ENCODE results near the gene ILKAP. TPM values are rescaled to one million over a fixed set of nuclear protein-coding genes. Genes with fewer than 3 reads are reported as not detected.
"Not testable (repeated sequence)": the region's sequence is repeated elsewhere in the genome, so short reads cannot be mapped to it uniquely, and the experiment has no call there.

Gene ILKAP
- total and polyA plus RNA-seq, 9 donors, result 19.4 to 43.8 (median 33.6) TPM

DNA sequence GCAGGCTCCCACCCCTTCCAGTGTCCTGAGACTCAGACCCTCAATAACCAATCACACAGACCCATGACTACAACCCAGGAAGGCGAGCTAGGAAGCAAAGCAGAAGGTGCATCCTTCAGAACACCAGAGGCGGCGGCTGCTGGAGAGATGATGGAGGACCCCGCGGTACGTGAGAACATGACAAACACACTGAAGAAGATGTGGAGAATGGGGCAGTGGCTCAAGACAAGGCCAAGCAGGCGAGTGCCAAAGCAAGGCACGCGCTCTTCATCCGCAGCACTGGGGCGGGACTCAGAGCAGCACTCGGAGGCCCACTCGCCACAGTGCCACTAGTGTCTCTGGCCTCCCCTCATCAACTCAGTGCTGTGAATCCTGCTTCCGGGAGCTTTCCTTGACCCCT lies 31.1 kb downstream of the ILKAP start:
- H3K36me3 ChIP-seq (ENCODE audit: control insufficient read depth, insufficient read depth, low read length), result peaks cover 79% of the 10 kb centered on the region
- H3K9me3 ChIP-seq (replicated peaks; ENCODE audit: control insufficient read depth, low read depth, low read length), result no peaks in the 10 kb centered on the region
- H3K4me1 ChIP-seq (ENCODE audit: control insufficient read depth, insufficient read depth, low read length), result peaks cover 2% of the 10 kb centered on the region
- H3K27me3 ChIP-seq (ENCODE audit: control insufficient read depth, insufficient read depth, low read length), result no peaks in the 10 kb centered on the region
- H3K4me3 ChIP-seq (ENCODE audit: low read length), result no peak overlapping the region
- WGBS (ENCODE audit: insufficient coverage), result 96% methylated on average over 13 of the region's 14 CpGs
- H3K27ac ChIP-seq (ENCODE audit: low read length), result no peak overlapping the region
- DNase-seq, result no peak

DNA sequence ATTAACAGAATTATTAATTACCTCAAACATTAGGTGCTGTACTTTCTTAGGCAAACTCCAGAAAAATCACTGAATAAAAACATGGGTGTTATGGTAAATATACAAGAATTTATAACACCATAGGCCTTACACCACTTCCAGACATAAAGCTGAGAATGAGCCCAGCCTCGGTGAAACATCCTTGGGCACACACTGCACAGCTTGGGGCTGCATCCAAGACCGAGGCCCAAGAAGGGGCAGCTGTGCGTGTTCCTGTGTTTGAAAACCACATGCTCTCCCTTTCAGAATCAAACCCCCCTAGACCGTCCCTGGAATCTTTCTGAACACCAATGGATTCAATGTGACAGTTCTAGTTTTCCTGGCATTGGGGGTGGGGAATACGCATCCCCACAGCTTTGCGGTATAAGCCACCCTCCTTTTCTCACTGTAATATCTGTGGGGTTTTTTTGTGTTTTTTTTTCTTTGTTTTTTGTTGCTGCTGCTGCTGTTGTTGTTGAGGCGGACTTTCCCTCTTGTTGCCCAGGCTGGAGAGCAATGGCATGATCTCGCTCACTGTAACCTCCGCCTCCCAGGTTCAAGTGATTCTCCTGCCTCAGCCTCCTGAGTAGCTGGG lies 31.8 kb downstream of the ILKAP start:
- Histone ChIP-seq H3K36me3 (ENCODE audit: control insufficient read depth, insufficient read depth, low read length) (peaks cover 84% of the 10 kb centered on the region), H3K27me3 (ENCODE audit: control insufficient read depth, insufficient read depth, low read length) (no peaks in the 10 kb centered on the region), H3K27ac (ENCODE audit: low read length) (no peak overlapping the region), H3K4me1 (ENCODE audit: control insufficient read depth, insufficient read depth, low read length) (peaks cover 2% of the 10 kb centered on the region), H3K4me3 (ENCODE audit: low read length) (no peak overlapping the region), H3K9me3 (replicated peaks; ENCODE audit: control insufficient read depth, low read depth, low read length) (no peaks in the 10 kb centered on the region)
- WGBS (ENCODE audit: insufficient coverage), result 41% methylated on average over 3 of the region's 9 CpGs
- DNase-seq, result no peak

DNA sequence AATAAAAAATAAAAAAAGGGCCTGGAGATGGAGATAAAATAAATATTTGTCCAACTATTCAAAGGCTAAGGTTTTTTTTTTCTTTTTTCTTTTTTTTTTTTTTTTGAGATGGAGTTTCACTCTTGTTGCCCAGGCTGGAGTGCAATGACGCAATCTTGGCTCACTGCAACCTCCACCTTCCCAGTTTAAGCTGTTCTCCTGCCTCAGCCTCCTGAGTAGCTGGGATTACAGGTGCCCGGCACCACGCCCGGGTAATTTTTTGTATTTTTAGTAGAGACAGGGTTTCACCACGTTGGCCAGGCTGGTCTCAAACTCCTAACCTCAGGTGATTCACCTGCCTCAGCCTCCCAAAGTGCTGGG lies 32.4 kb downstream of the ILKAP start:
- H3K9me3 ChIP-seq (replicated peaks; ENCODE audit: control insufficient read depth, low read depth, low read length); H3K4me1 ChIP-seq (ENCODE audit: control insufficient read depth, insufficient read depth, low read length); DNase-seq; H3K27ac ChIP-seq (ENCODE audit: low read length); H3K4me3 ChIP-seq (ENCODE audit: low read length); H3K27me3 ChIP-seq (ENCODE audit: control insufficient read depth, insufficient read depth, low read length): not testable (repeated sequence)
- H3K36me3 ChIP-seq (ENCODE audit: control insufficient read depth, insufficient read depth, low read length), result peaks cover 79% of the 10 kb centered on the region
- WGBS (ENCODE audit: insufficient coverage), result no CpG with 5 or more reads among the region's 5 CpGs

DNA sequence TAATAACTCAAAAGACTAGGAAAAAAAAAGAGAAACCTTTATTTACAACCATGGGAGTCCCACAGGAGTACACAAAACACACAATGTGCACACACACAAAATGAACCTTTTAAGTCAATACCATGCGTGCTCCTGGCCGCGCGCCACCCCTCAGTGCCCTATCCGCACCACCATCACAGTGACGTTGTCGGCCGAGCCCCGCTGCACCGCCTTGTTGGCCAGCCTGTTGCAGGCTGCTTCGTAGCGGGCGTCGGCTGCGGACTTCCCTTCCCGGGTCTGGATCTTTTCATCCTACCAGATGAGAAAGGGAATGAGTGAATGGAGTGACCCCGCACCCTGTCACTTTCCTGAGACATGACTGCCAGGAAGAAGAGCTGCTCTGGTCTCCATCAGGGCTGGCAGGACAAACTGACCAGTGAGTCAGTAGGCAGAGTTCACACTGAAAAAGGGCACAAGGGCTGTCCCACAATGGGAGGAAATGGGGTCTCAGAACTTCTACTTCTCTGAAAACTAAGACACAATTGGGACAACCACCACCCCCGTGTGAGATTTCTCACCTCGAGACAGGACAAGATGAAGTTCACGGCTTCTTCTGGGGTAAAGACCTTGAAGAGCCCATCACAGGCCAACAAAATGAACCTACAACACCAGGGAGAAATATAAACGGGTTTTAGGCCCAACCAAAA lies 33.0 kb downstream of the ILKAP start:
- 84% methylated on average over 6 of the region's 21 CpGs for WGBS (ENCODE audit: insufficient coverage)
- Histone ChIP-seq H3K4me1 (ENCODE audit: control insufficient read depth, insufficient read depth, low read length) (peaks cover 2% of the 10 kb centered on the region), H3K9me3 (replicated peaks; ENCODE audit: control insufficient read depth, low read depth, low read length) (no peaks in the 10 kb centered on the region), H3K4me3 (ENCODE audit: low read length) (no peak overlapping the region), H3K27me3 (ENCODE audit: control insufficient read depth, insufficient read depth, low read length) (no peaks in the 10 kb centered on the region), H3K36me3 (ENCODE audit: control insufficient read depth, insufficient read depth, low read length) (peaks cover 80% of the 10 kb centered on the region), H3K27ac (ENCODE audit: low read length) (no peak overlapping the region)
- no peak for DNase-seq

DNA sequence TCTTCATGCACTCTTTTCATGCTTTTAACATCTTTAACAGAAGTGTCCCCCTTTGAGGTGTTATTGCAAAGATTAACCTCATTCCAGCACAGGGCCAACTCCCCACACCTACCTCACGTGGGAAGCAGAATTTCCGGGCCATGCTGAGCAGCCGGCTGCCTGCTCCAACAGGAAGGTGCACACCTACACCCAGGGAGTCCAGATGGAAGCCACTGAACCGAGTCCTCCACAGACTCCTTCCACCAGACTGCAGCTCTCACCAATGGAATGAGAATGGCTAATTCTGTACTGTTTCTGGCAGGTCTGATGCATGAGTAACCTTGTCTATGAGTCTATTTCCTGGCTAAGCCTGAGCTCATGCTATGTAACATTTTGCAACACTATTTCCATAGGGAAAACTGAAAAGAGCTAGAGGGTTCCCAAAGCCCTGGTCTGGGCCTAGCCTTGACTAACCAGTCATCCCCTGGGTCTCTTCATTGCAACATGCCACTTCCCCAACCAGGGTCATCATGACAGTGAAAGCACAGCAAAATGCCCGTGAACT lies 33.7 kb downstream of the ILKAP start:
- WGBS (ENCODE audit: insufficient coverage), result 39% methylated on average over 3 of the region's 5 CpGs
- peaks cover 2% of the 10 kb centered on the region for H3K4me1 ChIP-seq (ENCODE audit: control insufficient read depth, insufficient read depth, low read length)
- H3K36me3 ChIP-seq (ENCODE audit: control insufficient read depth, insufficient read depth, low read length), result peaks cover 73% of the 10 kb centered on the region
- no peak overlapping the region for H3K4me3 ChIP-seq (ENCODE audit: low read length)
- no peak overlapping the region for H3K27ac ChIP-seq (ENCODE audit: low read length)
- H3K27me3 ChIP-seq (ENCODE audit: control insufficient read depth, insufficient read depth, low read length), result peaks cover 4% of the 10 kb centered on the region
- peak; percentile 29 for DNase-seq
- no peaks in the 10 kb centered on the region for H3K9me3 ChIP-seq (replicated peaks; ENCODE audit: control insufficient read depth, low read depth, low read length)

DNA sequence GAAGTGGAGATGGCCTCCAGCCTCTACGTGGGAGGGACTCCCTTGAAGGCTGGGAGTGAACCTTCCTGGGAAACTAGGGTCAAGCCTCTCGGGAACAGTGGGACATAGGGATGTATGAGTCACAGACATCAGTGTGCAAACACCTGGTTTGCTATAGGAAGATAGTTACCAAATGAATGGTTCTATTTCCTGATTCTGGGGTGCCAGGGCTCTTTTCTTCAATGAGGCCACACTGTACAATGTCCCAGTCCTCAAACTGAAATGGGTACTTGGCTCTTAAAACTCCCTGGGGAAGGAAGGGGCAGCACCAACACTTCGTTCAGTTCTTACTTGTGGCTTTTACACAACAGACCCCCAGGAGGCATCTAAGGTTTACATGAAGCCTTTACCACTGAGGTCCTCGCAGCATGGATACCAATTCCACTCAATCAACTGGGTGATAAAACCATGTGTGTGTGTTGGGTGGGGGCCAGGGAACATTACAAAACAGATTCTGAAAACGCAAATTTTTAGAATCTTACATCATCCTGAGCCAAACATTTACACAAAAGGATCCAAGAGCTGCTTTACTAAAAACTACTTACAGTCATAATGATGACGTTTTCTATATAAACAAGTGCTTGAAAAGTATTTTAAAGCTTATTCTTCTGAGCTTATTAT lies 34.3 kb downstream of the ILKAP start:
- peaks cover 4% of the 10 kb centered on the region for H3K4me1 ChIP-seq (ENCODE audit: control insufficient read depth, insufficient read depth, low read length)
- H3K27ac ChIP-seq (ENCODE audit: low read length), result no peak overlapping the region
- no peaks in the 10 kb centered on the region for H3K9me3 ChIP-seq (replicated peaks; ENCODE audit: control insufficient read depth, low read depth, low read length)
- WGBS (ENCODE audit: insufficient coverage), result 40% methylated on average over 1 of the region's 6 CpGs
- H3K36me3 ChIP-seq (ENCODE audit: control insufficient read depth, insufficient read depth, low read length), result peaks cover 67% of the 10 kb centered on the region
- DNase-seq, result no peak
- H3K4me3 ChIP-seq (ENCODE audit: low read length), result no peak overlapping the region
- H3K27me3 ChIP-seq (ENCODE audit: control insufficient read depth, insufficient read depth, low read length), result peaks cover 7% of the 10 kb centered on the region

DNA sequence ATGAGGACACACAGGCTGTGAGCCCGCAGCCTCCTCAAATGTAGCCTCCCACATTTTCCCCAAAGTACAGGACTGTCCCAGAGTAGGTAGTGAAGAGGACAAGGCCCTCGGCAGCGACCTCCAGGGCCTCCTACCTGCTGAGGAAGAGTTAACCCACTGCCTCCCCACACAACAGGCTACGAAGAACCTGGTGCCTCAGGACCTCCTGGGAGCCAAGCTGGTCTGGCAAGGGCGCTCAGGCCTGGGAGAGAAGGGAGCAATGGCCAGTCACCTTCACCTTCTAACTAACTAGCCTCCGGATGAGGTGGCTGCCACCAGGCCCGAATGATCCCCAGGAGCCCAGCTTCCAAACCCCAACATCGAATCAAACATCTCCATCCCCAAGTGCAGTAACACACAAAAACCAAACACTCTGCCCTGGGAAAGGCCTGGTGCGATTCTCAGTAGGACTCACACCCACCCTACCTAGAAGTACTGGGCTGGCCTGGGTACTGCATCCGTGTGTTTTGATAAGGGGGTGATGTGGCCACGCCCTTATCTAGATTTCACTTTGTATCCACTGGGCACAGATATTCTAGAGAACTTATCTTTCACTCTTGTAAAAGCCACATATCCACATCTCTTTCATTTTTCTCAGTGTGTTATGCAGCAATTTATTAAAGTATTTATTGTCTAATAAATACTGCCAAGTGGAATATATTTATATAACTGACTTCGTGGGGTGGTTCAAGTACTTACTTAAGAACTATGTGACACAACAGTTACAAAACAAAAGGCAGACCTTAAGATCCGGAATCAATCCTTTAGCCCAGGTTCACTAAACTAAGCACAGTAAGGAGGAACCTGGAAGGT lies 35.1 kb downstream of the ILKAP start:
- Histone ChIP-seq H3K4me3 (ENCODE audit: low read length) (no peak overlapping the region), H3K27ac (ENCODE audit: low read length) (no peak overlapping the region), H3K36me3 (ENCODE audit: control insufficient read depth, insufficient read depth, low read length) (peaks cover 59% of the 10 kb centered on the region), H3K4me1 (ENCODE audit: control insufficient read depth, insufficient read depth, low read length) (peaks cover 6% of the 10 kb centered on the region), H3K27me3 (ENCODE audit: control insufficient read depth, insufficient read depth, low read length) (peaks cover 9% of the 10 kb centered on the region), H3K9me3 (replicated peaks; ENCODE audit: control insufficient read depth, low read depth, low read length) (no peaks in the 10 kb centered on the region)
- 87% methylated on average over 6 of the region's 13 CpGs for WGBS (ENCODE audit: insufficient coverage)
- no peak for DNase-seq

DNA sequence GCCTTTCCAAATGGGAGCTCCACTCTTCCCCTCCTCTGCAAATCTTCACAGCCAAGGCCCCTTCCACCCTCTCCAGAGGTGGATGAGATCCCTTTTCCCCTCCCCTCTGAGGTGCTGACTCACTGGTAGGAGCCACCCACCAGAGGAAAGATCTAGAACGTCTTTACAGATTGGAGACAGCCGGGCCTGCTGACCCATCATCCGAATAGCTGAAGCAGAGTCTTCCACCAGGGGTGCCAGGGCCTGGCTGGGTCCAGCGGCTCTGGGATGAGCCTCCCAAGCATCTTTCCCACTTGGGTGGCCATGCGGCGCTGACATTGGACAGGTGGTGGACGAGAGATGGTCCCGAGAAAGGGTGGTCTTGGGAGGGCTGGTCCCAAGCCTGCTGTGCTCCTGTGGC lies 35.7 kb downstream of the ILKAP start:
- Histone ChIP-seq H3K9me3 (replicated peaks; ENCODE audit: control insufficient read depth, low read depth, low read length) (no peaks in the 10 kb centered on the region), H3K27ac (ENCODE audit: low read length) (no peak overlapping the region), H3K36me3 (ENCODE audit: control insufficient read depth, insufficient read depth, low read length) (peaks cover 53% of the 10 kb centered on the region), H3K4me3 (ENCODE audit: low read length) (no peak overlapping the region), H3K27me3 (ENCODE audit: control insufficient read depth, insufficient read depth, low read length) (peaks cover 15% of the 10 kb centered on the region), H3K4me1 (ENCODE audit: control insufficient read depth, insufficient read depth, low read length) (peaks cover 12% of the 10 kb centered on the region)
- DNase-seq, result no peak
- WGBS (ENCODE audit: insufficient coverage), result 81% methylated on average over 4 of the region's 8 CpGs

DNA sequence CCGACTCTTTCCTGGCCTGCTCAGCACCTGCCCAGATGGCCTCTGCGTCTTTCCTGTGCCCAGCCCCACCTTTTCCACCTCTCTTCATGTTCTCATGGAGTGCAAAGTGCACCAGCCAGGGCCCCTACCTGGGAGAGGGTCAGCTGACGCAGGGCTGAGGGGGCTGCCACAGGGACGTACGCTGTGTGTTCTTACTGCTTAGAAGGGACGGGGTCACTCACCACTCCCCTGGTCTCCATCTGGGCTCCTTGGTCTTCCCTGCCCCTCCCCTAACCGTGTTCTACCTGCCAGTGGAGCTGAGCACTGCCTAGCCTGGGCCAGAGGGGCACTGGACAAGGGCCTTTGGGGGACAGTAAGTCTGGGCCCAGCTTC lies 36.2 kb downstream of the ILKAP start:
- H3K4me3 ChIP-seq (ENCODE audit: low read length), result no peak overlapping the region
- H3K9me3 ChIP-seq (replicated peaks; ENCODE audit: control insufficient read depth, low read depth, low read length), result no peaks in the 10 kb centered on the region
- H3K36me3 ChIP-seq (ENCODE audit: control insufficient read depth, insufficient read depth, low read length), result peaks cover 48% of the 10 kb centered on the region
- 70% methylated on average over 6 of the region's 7 CpGs for WGBS (ENCODE audit: insufficient coverage)
- no peak overlapping the region for H3K27ac ChIP-seq (ENCODE audit: low read length)
- DNase-seq, result no peak
- H3K4me1 ChIP-seq (ENCODE audit: control insufficient read depth, insufficient read depth, low read length), result peaks cover 14% of the 10 kb centered on the region
- peaks cover 20% of the 10 kb centered on the region for H3K27me3 ChIP-seq (ENCODE audit: control insufficient read depth, insufficient read depth, low read length)
